ENCODE data around the gene HRH1. TPM values are rescaled to one million over a fixed set of nuclear protein-coding genes. Genes with fewer than 3 reads are reported as not detected.

Gene HRH1
- total RNA-seq, 1 donor from 2014 or later = 6.2 TPM

- H3K36me3 ChIP-seq = no peaks in the 10 kb centered on the region
- H3K4me1 ChIP-seq = peaks cover 0 to 3% of the 10 kb centered on the region in 2 donors
- peak in 1 of 2 donors; percentile 24 for DNase-seq (ENCODE audit: low spot score in 2 of 2)
- intact Hi-C loops (cut with DNase I) = no loop called here
- H3K9me3 ChIP-seq = no peaks in the 10 kb centered on the region
- no peaks in the 10 kb centered on the region for H3K27me3 ChIP-seq
- H3K27ac ChIP-seq = peak overlapping the region in 1 of 2 donors; percentile 15
- no peak overlapping the region for H3K4me3 ChIP-seq
- TF ChIP-seq, protein P1, sequence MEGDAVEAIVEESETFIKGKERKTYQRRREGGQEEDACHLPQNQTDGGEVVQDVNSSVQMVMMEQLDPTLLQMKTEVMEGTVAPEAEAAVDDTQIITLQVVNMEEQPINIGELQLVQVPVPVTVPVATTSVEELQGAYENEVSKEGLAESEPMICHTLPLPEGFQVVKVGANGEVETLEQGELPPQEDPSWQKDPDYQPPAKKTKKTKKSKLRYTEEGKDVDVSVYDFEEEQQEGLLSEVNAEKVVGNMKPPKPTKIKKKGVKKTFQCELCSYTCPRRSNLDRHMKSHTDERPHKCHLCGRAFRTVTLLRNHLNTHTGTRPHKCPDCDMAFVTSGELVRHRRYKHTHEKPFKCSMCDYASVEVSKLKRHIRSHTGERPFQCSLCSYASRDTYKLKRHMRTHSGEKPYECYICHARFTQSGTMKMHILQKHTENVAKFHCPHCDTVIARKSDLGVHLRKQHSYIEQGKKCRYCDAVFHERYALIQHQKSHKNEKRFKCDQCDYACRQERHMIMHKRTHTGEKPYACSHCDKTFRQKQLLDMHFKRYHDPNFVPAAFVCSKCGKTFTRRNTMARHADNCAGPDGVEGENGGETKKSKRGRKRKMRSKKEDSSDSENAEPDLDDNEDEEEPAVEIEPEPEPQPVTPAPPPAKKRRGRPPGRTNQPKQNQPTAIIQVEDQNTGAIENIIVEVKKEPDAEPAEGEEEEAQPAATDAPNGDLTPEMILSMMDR (IDR thresholded peaks at IDR 0.05) = no peak
These were observed 91.8 kb downstream of the HRH1 start for GRCh38 chr3:11245827-11246662.

DNA sequence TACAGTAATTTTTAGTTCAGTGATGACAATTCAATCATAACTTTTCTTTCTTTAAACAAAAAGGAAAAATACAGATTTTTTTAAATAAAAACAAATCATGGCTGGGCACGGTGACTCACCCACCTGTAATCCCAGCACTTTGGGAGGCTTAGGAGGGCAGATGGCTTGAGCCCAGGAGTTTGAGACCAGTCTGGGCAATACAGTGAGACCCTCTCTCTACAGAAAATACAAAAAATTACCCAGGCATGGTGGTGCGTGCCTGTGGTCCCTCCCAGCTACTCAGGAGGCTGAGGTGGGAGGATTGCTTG is 92.3 kb downstream of the HRH1 start:
- H3K9me3 ChIP-seq = no peaks in the 10 kb centered on the region
- intact Hi-C loops (cut with DNase I) = no loop called here
- H3K27ac ChIP-seq = no peak overlapping the region
- TF ChIP-seq, protein P1 (IDR thresholded peaks at IDR 0.05) = no peak
- H3K36me3 ChIP-seq = no peaks in the 10 kb centered on the region
- no peak overlapping the region for H3K4me3 ChIP-seq
- no peaks in the 10 kb centered on the region for H3K27me3 ChIP-seq
- peaks cover 0 to 3% of the 10 kb centered on the region in 2 donors for H3K4me1 ChIP-seq
- peak in 1 of 2 donors; percentile 45 for DNase-seq (ENCODE audit: low spot score in 2 of 2)

- Histone ChIP-seq H3K27ac (no peak overlapping the region), H3K36me3 (no peaks in the 10 kb centered on the region), H3K4me3 (no peak overlapping the region), H3K9me3 (no peaks in the 10 kb centered on the region), H3K27me3 (no peaks in the 10 kb centered on the region), H3K4me1 (peaks cover 0 to 3% of the 10 kb centered on the region in 2 donors)
- intact Hi-C loops (cut with DNase I) = no loop called here
- TF ChIP-seq, protein P1 (IDR thresholded peaks at IDR 0.05) = no peak
- DNase-seq (ENCODE audit: low spot score in 2 of 2) = no peak
These were observed 93.1 kb downstream of the HRH1 start for GRCh38 chr3:11247362-11247761.

- TF ChIP-seq, protein P1 (IDR thresholded peaks at IDR 0.05) = no peak
- Histone ChIP-seq H3K36me3 (no peaks in the 10 kb centered on the region), H3K27me3 (no peaks in the 10 kb centered on the region), H3K4me3 (no peak overlapping the region), H3K27ac (no peak overlapping the region), H3K4me1 (peaks cover 0 to 3% of the 10 kb centered on the region in 2 donors), H3K9me3 (no peaks in the 10 kb centered on the region)
- DNase-seq (ENCODE audit: low spot score in 2 of 2) = peak in 1 of 2 donors; percentile 15
- intact Hi-C loops (cut with DNase I) = no loop called here
These were observed 94.3 kb downstream of the HRH1 start for GRCh38 chr3:11248596-11248995.

DNA sequence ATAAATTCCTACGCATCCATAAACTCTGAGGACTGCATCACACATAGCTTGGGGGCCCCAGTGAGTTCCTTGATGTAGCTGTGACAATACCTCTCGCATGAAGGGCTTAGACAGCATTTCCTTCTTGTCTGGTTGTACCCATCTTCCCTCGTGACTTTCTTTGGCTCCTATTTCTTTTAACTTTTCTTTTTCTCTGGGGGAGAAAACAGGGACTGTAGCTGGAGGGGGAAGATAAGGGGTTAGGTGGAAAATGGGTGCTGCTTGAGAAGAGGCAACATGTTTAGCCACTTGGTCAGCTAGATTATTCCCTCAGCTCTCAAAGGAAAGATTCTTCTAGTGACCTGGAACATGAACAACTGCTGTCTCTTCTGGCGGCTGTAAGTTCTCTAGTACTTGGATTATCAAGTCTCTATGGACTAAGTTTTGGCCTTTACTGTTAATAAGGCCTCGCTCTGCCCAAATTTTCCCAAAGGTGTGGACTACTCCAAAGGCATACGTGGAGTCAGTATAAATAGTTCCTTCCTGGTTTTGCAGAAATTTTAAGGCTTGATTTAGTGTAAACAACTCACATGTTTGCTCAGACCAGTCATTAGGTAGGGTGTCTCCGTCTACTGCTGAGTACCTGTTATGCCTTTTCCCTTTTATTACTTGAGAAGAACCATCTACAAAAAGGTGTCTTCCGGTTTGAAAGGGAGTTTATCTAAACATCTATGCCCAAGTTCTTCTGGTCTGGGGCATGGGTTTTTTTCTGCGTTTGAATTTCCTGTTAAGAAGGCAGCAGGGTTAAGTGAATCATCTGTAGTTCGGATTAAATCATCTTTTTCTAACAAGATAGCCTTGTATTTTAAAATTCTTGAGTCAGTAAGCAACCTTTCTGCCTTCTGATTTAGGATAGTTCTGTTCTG is 96.9 kb downstream of the HRH1 start:
- intact Hi-C loops (cut with DNase I) = no loop called here
- H3K27me3 ChIP-seq = no peaks in the 10 kb centered on the region
- no peaks in the 10 kb centered on the region for H3K4me1 ChIP-seq
- H3K27ac ChIP-seq = peak overlapping the region in 1 of 2 donors; percentile 4
- peak in 1 of 2 donors; percentile 39 for DNase-seq (ENCODE audit: low spot score in 2 of 2)
- TF ChIP-seq, protein P1 (IDR thresholded peaks at IDR 0.05) = no peak
- peaks cover 2 to 7% of the 10 kb centered on the region in 2 donors for H3K36me3 ChIP-seq
- no peak overlapping the region for H3K4me3 ChIP-seq
- no peaks in the 10 kb centered on the region for H3K9me3 ChIP-seq
